Measurements from ENCODE around the gene TPRG1.

Gene TPRG1

GRCh38 chr3:189167027-189167766, 4.6 kb upstream of the TPRG1 start:
- no peak for DNase-seq

GRCh38 chr3:189168711-189169110, 3.1 kb upstream of the TPRG1 start:
- DNase-seq = no peak

GRCh38 chr3:189169728-189170127, 2.0 kb upstream of the TPRG1 start:
- DNase-seq = no peak

DNA sequence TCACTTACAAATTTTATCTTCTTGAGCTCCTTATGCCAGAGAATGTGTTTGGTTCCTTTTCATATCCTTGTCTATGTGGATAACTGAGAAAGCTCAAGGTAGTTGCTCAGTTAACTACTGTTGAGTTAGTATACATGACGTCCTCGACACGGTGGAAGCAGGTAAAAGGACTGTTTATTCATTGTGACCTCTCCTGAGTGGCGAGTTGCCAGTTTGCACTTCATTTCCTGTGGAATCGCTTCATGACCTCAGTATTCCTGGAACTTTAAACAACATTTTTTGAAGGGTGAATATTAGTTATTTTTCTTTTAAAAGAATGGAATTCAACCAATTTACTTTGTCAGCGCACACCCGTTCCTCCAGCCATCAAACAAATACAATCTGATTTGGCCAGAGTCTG, 1.2 kb upstream of the TPRG1 start:
- DNase-seq = no peak

DNA sequence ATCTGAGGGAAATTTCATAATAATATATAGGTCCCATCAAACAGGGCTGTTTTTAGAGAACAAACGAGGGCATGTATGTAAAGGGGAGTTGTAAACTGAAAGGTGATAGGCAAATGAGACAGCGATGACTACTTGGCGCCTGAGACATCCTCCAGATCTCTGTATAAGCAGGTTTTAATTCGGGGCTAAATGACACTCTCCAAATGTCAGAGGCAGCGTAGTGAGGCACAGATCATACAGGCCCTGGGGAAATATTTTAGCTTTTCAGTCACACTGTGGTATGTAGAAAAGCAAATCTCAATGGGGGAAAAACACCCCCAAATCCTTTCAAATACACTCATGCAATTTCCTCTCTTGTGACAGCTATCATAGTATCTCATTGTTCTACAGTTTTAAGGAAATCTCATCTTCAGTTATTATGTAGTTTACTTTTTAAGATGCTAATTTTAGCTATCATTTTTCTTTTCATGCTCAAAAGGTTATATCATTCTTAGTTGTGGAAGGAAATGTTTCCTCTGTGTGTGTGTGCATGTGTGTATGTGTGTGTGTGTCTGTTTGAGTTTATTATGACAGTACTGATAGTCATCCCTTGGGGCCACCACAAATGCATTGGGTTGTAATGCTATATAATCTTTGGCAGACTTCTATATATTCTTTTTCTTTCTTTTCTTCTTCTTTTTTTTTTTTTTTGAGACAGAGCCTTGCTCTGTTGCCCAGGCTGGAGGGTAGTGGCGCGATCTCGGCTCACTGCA, 1.1 kb downstream of the TPRG1 start:
- no peak for DNase-seq

- DNase-seq = no peak
These were observed 12.8 kb downstream of the TPRG1 start for GRCh38 chr3:189184566-189184965.

- no peak for DNase-seq
These were observed 14.3 kb downstream of the TPRG1 start for GRCh38 chr3:189186101-189186500.

DNA sequence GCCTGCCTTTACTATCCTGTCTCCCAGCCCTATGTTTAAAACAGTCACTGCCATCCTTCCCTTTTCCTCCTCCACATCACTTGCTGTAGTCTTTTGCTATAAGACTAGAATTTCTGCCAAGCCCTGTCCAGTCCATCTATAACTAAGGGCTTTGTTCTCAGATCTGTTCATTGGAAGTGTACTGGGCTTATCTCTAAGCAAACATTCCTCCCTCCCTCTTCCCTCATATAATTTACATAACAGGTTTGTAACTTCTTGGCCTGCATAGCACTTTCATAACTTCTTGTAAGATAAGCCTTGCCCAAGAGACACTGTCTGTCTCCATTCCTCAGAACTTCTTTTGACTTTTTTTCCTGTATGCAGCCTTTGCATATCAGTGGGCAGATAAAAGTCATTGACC, 16.7 kb downstream of the TPRG1 start:
- no peak for DNase-seq

DNA sequence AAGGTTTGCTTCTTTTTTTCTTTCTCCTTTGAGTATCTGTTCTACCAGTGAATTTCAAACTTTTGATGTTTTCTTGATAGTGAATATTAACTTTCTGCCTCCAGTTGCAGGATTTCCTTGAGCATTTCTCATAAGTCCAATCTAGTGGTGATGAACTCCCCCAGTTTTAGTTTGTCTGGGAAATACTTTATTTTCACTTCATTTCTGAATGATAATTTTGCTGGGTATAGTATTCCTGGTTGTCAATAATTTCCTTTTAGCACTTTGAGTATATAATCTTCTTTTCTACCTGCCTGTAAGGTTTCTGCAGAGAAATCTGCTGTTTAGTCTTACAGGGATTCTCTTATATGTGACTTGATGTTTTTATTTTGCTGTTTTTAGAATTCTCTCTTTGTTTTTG, 21.0 kb downstream of the TPRG1 start:
- no peak for DNase-seq

DNA sequence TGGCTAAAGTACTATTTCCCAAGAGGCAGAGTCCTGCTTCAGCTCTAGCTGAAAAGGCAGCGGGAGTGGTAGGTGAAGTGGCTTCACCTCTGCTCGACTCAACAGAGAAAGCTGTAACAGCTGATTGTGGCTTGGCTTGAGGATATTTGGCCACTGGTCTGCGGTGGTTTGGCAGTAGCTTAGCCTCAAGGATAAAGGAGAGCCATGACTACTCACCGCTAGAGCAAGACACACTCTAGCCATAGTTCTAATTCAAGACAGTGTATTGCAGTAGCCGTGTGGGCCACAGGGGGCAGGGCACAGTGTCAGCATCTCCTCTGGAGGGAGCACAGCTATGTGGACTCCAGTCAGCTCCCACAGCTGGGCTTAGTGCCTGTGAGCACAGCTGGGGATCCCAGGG, 23.5 kb downstream of the TPRG1 start:
- no peak for DNase-seq

DNA sequence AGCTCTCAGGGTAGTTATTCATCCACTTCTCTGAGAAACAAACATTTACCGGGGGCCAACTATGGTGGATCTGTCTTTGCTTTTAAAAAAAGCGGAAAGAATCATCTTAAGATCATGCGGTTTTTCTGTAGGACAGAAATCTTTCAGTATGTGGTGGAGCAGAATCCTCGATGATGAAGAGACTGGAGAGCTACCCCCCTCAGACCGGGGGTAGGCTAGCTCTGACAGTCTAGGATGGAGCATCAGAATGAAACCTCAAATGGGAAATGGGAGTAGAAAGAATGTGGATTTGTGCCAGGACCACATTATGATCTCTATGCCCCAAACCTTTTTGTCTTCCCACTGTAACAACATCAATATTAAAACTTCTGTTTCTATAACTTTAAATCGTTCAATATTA, 30.3 kb downstream of the TPRG1 start:
- no peak for DNase-seq

DNA sequence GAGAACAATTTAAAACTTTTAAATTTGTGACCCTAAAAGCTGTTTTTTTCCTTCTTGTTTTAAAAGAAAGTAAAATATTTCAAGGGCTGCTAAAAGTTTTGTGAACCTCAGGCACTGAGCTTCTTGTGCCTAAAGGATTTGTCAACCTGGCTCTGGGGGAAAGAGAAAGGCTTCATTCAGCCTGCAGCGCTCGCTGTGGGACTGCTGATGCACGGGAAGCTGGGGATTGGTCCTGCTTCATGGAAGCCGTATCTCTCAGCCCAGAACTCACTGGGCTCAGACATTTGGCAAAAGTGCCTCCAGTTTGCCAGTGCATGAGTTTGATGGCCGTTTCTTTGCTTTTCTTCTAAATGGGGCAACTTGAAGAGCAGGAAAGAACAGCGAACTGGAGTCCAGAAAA, 30.8 kb downstream of the TPRG1 start:
- no peak for DNase-seq

DNA sequence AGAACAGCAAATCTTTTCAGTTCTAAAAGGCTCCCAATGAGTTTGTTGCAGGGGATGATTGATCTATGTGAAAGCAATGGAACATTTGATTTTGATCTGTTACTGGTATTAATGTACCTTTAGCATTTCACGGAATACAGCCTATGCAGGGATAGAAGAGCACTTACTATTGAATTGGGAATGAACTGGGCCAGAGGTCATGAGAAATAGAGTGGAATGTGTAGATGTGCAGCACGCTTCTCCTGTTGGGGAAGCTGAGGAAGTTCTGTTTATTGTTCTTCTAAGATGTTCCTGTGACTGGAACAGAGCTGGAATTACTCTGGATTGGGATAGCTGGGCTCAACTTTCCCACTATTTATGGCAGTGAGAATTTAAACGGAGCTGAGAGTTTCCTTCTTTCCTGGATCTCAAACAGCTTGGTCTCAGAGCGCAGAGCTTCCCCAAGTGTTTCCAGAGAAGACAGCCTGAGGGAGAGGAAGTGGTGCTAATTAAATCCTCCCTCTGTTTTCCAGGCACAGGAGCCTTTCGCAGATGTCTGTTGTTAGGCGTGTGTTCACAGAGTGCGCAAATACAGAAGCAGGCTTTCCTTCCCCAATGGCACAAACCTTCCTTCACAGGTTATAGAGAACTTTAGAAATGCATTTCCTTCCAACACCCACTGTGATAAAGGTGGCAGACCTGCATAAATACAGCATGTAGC, 32.5 kb downstream of the TPRG1 start:
- DNase-seq = no peak

- no peak for DNase-seq
These were observed 33.2 kb downstream of the TPRG1 start for GRCh38 chr3:189204937-189205336.

DNA sequence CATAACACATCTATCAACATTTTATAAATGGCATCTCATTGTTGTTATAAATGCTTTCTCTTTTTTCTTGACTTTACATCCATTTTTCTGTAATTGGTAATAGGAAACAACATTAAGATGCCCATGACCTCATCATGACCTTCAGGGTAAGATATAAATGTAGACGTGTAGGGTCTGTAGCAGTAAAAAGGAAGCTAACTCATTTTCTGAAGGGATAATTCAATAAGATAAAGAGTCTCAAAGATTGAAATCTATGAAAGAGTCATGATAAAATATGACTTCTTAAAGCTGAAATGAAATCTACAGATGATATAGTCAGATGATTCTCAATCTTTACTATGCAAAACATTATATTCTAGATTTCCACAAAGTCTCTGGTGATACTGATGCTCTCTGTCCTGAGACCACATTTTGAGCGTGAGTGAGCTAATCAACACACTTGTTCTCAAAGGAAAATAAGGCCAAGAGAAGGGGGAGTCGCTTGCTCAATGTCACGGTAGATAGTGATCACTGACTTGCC, 38.5 kb downstream of the TPRG1 start:
- DNase-seq = no peak

GRCh38 chr3:189212681-189213080, 40.9 kb downstream of the TPRG1 start:
- no peak for DNase-seq

- no peak for DNase-seq
These were observed 42.9 kb downstream of the TPRG1 start for GRCh38 chr3:189214651-189215050.

- DNase-seq = no peak
These were observed 51.3 kb downstream of the TPRG1 start for GRCh38 chr3:189222927-189223636.

- DNase-seq = no peak
These were observed 53.7 kb downstream of the TPRG1 start for GRCh38 chr3:189225431-189225830.

- DNase-seq = no peak
These were observed 55.5 kb downstream of the TPRG1 start for GRCh38 chr3:189227249-189227648.

DNA sequence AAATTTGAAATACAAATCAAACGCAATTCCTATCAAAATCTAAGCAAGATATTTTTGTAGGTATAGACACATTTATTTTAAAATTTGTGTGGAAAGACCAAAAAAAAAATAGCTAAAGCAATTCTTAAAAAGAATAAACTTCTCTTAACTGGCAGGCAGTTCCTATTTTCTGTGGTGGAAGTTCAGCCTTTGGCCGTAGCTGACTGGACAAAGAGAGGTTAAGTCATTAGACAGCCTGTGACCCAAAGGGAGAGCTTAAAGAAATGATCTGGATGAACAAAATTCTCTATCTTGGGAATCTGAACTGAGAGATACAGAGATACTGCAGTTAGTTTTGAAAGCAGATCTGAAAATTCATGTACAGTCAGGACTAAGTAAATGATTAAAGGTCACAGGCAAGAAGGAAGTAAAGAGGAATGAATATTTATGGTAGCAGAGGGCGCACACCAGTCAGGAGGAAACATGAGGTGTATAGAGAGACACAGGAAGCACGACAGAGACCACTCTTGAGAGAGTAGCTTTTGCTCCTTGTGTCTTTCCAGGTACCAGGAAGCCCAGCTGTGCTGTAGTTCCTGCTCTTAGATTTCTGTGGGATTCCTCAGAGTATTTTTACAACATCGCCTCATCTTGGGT, 57.5 kb downstream of the TPRG1 start:
- DNase-seq = no peak

DNA sequence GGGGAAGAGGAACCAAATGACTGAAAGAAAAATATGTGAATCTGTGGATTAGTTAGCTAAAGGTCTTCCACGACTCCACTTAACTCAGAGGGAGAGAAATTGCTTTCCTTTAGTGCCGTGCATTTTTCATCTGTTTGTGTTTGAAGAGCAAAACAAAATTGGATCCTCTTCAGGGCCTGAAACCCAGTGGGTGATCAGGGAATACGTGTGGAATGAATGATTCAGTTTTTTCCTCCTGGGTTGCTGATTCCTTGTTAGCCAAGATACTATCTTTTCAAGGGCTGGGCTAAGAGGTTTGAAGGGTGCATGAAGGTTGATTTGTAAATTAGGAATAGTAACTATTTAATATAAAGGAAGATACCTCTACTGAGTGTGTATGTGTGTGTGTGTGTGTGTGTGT, 61.0 kb downstream of the TPRG1 start:
- no peak for DNase-seq
